ENCODE data around the gene PLEKHN1. TPM values are rescaled to one million over a fixed set of nuclear protein-coding genes. Genes with fewer than 3 reads are reported as not detected.
"Not testable (repeated sequence)": the region's sequence is repeated elsewhere in the genome, so short reads cannot be mapped to it uniquely, and the experiment has no call there.

Gene PLEKHN1
- total RNA-seq, 1 donor from 2014 or later, result 0.46 TPM

GRCh38 chr1:992362-992761 is 26.1 kb downstream of the PLEKHN1 start:
- DNase-seq (ENCODE audit: low read depth, low spot score), result no peak

GRCh38 chr1:993379-993995 is 27.2 kb downstream of the PLEKHN1 start:
- DNase-seq (ENCODE audit: low read depth, low spot score), result no peak

- not testable (repeated sequence) for DNase-seq (ENCODE audit: low read depth, low spot score)
Observed at GRCh38 chr1:994546-994945, 28.3 kb downstream of the PLEKHN1 start.

- no peak for DNase-seq (ENCODE audit: low read depth, low spot score)
Observed at GRCh38 chr1:995665-996633, 29.7 kb downstream of the PLEKHN1 start.

GRCh38 chr1:996851-997712 is 30.8 kb downstream of the PLEKHN1 start:
- DNase-seq (ENCODE audit: low read depth, low spot score), result no peak

- DNase-seq (ENCODE audit: low read depth, low spot score), result no peak
Observed at GRCh38 chr1:997713-997992, 31.4 kb downstream of the PLEKHN1 start.

- DNase-seq (ENCODE audit: low read depth, low spot score), result no peak
Observed at GRCh38 chr1:997993-998744, 31.9 kb downstream of the PLEKHN1 start.

- DNase-seq (ENCODE audit: low read depth, low spot score), result no peak
Observed at GRCh38 chr1:998745-998994, 32.4 kb downstream of the PLEKHN1 start.

- no peak for DNase-seq (ENCODE audit: low read depth, low spot score)
Observed at GRCh38 chr1:998995-999724, 32.9 kb downstream of the PLEKHN1 start.

- peak; percentile 71 for DNase-seq (ENCODE audit: low read depth, low spot score)
Observed at GRCh38 chr1:999725-1000356, 33.6 kb downstream of the PLEKHN1 start, which contains the start of gene HES4. TSS of gene HES4 (minus strand) at chr1:1000097. CDS start at chr1:999973, 124 bp downstream.

- no peak for DNase-seq (ENCODE audit: low read depth, low spot score)
Observed at GRCh38 chr1:1000357-1001056, 34.2 kb downstream of the PLEKHN1 start.

GRCh38 chr1:1001057-1001783 is 34.9 kb downstream of the PLEKHN1 start:
- no peak for DNase-seq (ENCODE audit: low read depth, low spot score)

GRCh38 chr1:1003618-1004419 is 37.5 kb downstream of the PLEKHN1 start:
- no peak for DNase-seq (ENCODE audit: low read depth, low spot score)

- no peak for DNase-seq (ENCODE audit: low read depth, low spot score)
Observed at GRCh38 chr1:1004420-1004779, 38.1 kb downstream of the PLEKHN1 start.

GRCh38 chr1:1004780-1005697 is 38.8 kb downstream of the PLEKHN1 start:
- DNase-seq (ENCODE audit: low read depth, low spot score), result no peak

GRCh38 chr1:1005774-1006304 is 39.6 kb downstream of the PLEKHN1 start:
- DNase-seq (ENCODE audit: low read depth, low spot score), result no peak

All from pulmonary artery endothelial cell (primary cell).